A673 (cell line): ENCODE data around the gene AGO3. TPM values are rescaled to one million over a fixed set of nuclear protein-coding genes. Genes with fewer than 3 reads are reported as not detected.

Experiments used
- BruUV-seq: library from RNA; stranded (reverse); fragments of 400-500 nt; replicated peaks from 2 replicates; lab custom pipeline; 2021; lab: Mats Ljungman, UMichigan
- CTCF ChIA-PET: fragments of 300-600 bp; sonication (Branson Sonifier 250); formaldehyde crosslinking; loops from one replicate; lab custom pipeline; 2022; ENCODE audit warnings: antibody characterized with exemption; lab: Charles Lee
- POLR2A ChIA-PET: fragments of 300-600 bp; sonication (Branson Sonifier 250); formaldehyde crosslinking; loops from one replicate; lab custom pipeline; 2022; ENCODE audit warnings: antibody characterized with exemption; ENCODE audit not compliant: low non-redundant PET; lab: Charles Lee
- DNase-seq: peaks from one replicate; pipeline ENCODE4 v3.0.0-alpha.2; 2015; ENCODE audit warnings: low spot score
- H3K27ac ChIP-seq: fragments of 200-600 bp; sonication (generic); 2 replicates; pipeline ENCODE4 v1.5.1; 2016; ENCODE audit warnings: mixed run types, low read depth, mild to moderate bottlenecking, mixed read lengths, antibody characterized with exemption, low read length; ENCODE audit not compliant: poor library complexity, severe bottlenecking
- H3K27me3 ChIP-seq: fragments of 200-600 bp; sonication (generic); replicated peaks from 2 replicates; pipeline ENCODE4 v1.6.1; 2017; ENCODE audit warnings: mixed run types, low read depth, mild to moderate bottlenecking, mixed read lengths, antibody characterized with exemption, low read length; ENCODE audit not compliant: insufficient read depth, poor library complexity
- H3K36me3 ChIP-seq: fragments of 200-600 bp; sonication (generic); 2 replicates; pipeline ENCODE4 v1.6.1; 2016; ENCODE audit warnings: mixed run types, mild to moderate bottlenecking, mixed read lengths, antibody characterized with exemption, low read length; ENCODE audit not compliant: insufficient read depth, poor library complexity, severe bottlenecking
- H3K4me1 ChIP-seq: fragments of 200-600 bp; sonication (generic); 2 replicates; pipeline ENCODE4 v1.6.1; 2017; ENCODE audit warnings: mixed run types, mild to moderate bottlenecking, mixed read lengths, antibody characterized with exemption, low read length; ENCODE audit not compliant: insufficient read depth, poor library complexity, severe bottlenecking
- H3K4me3 ChIP-seq: fragments of 200-600 bp; sonication (generic); 2 replicates; pipeline ENCODE4 v1.5.1; 2016; ENCODE audit warnings: low read depth, mixed run types, mild to moderate bottlenecking, mixed read lengths, low read length; ENCODE audit not compliant: poor library complexity, severe bottlenecking
- H3K9me3 ChIP-seq: fragments of 200-600 bp; sonication (generic); 2 replicates; pipeline ENCODE4 v1.6.1; 2016; ENCODE audit warnings: mixed run types, low read depth, mild to moderate bottlenecking, mixed read lengths, antibody characterized with exemption, low read length; ENCODE audit not compliant: poor library complexity, severe bottlenecking
- CTCF ChIP-seq: fragments of 300-800, 200-600 bp; sonication (generic); conservative IDR thresholded peaks from 2 replicates; pipeline ENCODE4 v1.5.1; 2017; ENCODE audit warnings: low read depth, mild to moderate bottlenecking, antibody characterized with exemption, low read length, moderate library complexity, mixed read lengths
- EZH2 ChIP-seq: fragments of 200-600 bp; sonication (generic); IDR thresholded peaks from 2 replicates; pipeline ENCODE4 v1.6.1; 2017; ENCODE audit warnings: borderline replicate concordance, low read depth, mild to moderate bottlenecking, mixed read lengths, antibody characterized with exemption, low read length; ENCODE audit not compliant: poor library complexity, severe bottlenecking
- intact Hi-C: fragments of 100-400 bp; cut with micrococcal nuclease; formaldehyde crosslinking; loops from one replicate; pipeline ENCODE4 v1.10.0; 2022; ENCODE audit not compliant: unreplicated experiment
- total RNA-seq: library from RNA; stranded (reverse); gene quantifications from 2 replicates; pipeline ENCODE4 v1.2.3, GENCODE V29; 2021

The AGO3 gene
- total RNA-seq, 1 experiment from 2014 or later, result 44.2 TPM

- DNase-seq, result no peak
- no peak for TF ChIP-seq CTCF
- no peak for TF ChIP-seq EZH2
- CTCF ChIA-PET, result no interaction called here
- no peaks in the 10 kb centered on the region for H3K4me1 ChIP-seq
- H3K9me3 ChIP-seq, result no peaks in the 10 kb centered on the region
- H3K27me3 ChIP-seq, result no peaks in the 10 kb centered on the region
- H3K36me3 ChIP-seq, result peaks cover 2% of the 10 kb centered on the region
- H3K27ac ChIP-seq, result no peak overlapping the region
- BruUV-seq, result no TSS peak
- POLR2A ChIA-PET, result no interaction called here
- H3K4me3 ChIP-seq, result no peak overlapping the region
- intact Hi-C loops, result no loop called here
Observed at GRCh38 chr1:36085126-36085525, 154.2 kb downstream of the AGO3 start.

GRCh38 chr1:36085686-36086526 lies 155.0 kb downstream of the AGO3 start:
- no peak for DNase-seq
- intact Hi-C loops, result no loop called here
- BruUV-seq, result no TSS peak

GRCh38 chr1:36086529-36087232 lies 155.8 kb downstream of the AGO3 start:
- H3K9me3 ChIP-seq, result no peaks in the 10 kb centered on the region
- CTCF ChIA-PET, result interaction anchor here (0.6 kb wide), 1 partner anchor 10 kb away, joined by 3 read pairs; no protein-coding TSS in a partner anchor
- POLR2A ChIA-PET, result no interaction called here
- intact Hi-C loops, result no loop called here
- H3K4me3 ChIP-seq, result no peak overlapping the region
- no TSS peak for BruUV-seq
- DNase-seq, result no peak
- no peaks in the 10 kb centered on the region for H3K4me1 ChIP-seq
- no peak overlapping the region for H3K27ac ChIP-seq
- H3K36me3 ChIP-seq, result peaks cover 16% of the 10 kb centered on the region
- no peak for TF ChIP-seq EZH2
- no peak for TF ChIP-seq CTCF
- H3K27me3 ChIP-seq, result no peaks in the 10 kb centered on the region

More at GRCh38 chr1:36085686-36086526, 155.0 kb downstream of the AGO3 start:
- H3K27me3 ChIP-seq, result no peaks in the 10 kb centered on the region
- no peak overlapping the region for H3K27ac ChIP-seq
- POLR2A ChIA-PET, result interaction anchor here (0.5 kb wide), 1 partner anchor 18 kb away, joined by 4 read pairs; no protein-coding TSS in a partner anchor
- no peaks in the 10 kb centered on the region for H3K4me1 ChIP-seq
- CTCF ChIA-PET, result no interaction called here
- no peak overlapping the region for H3K4me3 ChIP-seq
- peaks cover 9% of the 10 kb centered on the region for H3K36me3 ChIP-seq
- TF ChIP-seq CTCF, result no peak
- TF ChIP-seq EZH2, result no peak
- H3K9me3 ChIP-seq, result no peaks in the 10 kb centered on the region
